Nephron (organoid): ENCODE measurements around the gene GNG7.

ENCODE experiments used
- H3K27ac Mint-ChIP-seq, 3 experiments: 2 replicates each; pipeline ENCODE4 v1.8.0; 2020; ENCODE audit warnings: mixed read lengths in 3 of 3, mild to moderate bottlenecking in 2 of 3, moderate library complexity in 1 of 3
- H3K27me3 Mint-ChIP-seq: 2 replicates; pipeline ENCODE4 v1.8.0; 2021; ENCODE audit warnings: low read depth, mild to moderate bottlenecking, moderate library complexity, mixed read lengths
- H3K36me3 Mint-ChIP-seq: 2 replicates; pipeline ENCODE4 v1.8.0; 2020; ENCODE audit warnings: low read depth, mixed read lengths
- H3K4me1 Mint-ChIP-seq: 2 replicates; pipeline ENCODE4 v1.8.0; 2020; ENCODE audit warnings: mixed read lengths
- H3K4me3 Mint-ChIP-seq, 3 experiments: 2 replicates each; pipeline ENCODE4 v1.8.0; 2020; ENCODE audit warnings: mild to moderate bottlenecking in 3 of 3, mixed read lengths in 3 of 3, moderate library complexity in 2 of 3
- H3K9me3 Mint-ChIP-seq: 2 replicates; pipeline ENCODE4 v1.8.0; 2020; ENCODE audit warnings: mixed read lengths
- TF ChIP-seq, protein P1 (sequence below), 3 experiments: fragments of 200-600 bp; sonication (generic); IDR thresholded peaks; one replicate each; pipeline ENCODE4 v1.5.0; 2021; ENCODE audit warnings: antibody characterized with exemption in 3 of 3; ENCODE audit not compliant: unreplicated experiment in 3 of 3

Gene GNG7

DNA sequence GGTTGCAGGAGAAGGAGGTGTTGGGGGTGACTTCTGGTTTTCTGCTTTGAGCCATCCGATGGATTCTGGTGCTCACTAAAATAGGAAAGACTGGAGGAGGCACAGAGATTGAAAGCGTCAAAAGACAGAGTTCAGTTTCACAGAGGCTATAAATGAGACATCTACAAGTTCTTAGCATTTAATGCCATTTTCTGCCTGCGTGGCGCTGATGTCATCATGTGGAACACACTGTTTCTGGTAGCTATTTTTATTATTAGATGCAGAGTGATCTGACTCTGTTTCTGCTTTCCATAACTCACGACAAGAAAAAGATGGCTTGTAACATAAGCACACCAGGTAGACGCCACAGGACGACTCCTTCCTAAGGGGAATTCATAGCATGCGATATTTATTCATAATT is 40.6 kb upstream of the GNG7 start:
- Mint-ChIP-seq H3K4me1 (peaks cover 5% of the 10 kb centered on the region), H3K36me3 (peaks cover 5% of the 10 kb centered on the region), H3K9me3 (no peaks in the 10 kb centered on the region), H3K27me3 (peaks cover 23% of the 10 kb centered on the region), H3K27ac (no peak overlapping the region), H3K4me3 (no peak overlapping the region)
- TF ChIP-seq, protein P1, sequence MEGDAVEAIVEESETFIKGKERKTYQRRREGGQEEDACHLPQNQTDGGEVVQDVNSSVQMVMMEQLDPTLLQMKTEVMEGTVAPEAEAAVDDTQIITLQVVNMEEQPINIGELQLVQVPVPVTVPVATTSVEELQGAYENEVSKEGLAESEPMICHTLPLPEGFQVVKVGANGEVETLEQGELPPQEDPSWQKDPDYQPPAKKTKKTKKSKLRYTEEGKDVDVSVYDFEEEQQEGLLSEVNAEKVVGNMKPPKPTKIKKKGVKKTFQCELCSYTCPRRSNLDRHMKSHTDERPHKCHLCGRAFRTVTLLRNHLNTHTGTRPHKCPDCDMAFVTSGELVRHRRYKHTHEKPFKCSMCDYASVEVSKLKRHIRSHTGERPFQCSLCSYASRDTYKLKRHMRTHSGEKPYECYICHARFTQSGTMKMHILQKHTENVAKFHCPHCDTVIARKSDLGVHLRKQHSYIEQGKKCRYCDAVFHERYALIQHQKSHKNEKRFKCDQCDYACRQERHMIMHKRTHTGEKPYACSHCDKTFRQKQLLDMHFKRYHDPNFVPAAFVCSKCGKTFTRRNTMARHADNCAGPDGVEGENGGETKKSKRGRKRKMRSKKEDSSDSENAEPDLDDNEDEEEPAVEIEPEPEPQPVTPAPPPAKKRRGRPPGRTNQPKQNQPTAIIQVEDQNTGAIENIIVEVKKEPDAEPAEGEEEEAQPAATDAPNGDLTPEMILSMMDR (IDR thresholded peaks at IDR 0.05; ENCODE audit: unreplicated experiment in 3 of 3) = no peak

GRCh38 chr19:2740314-2740656 is 37.8 kb upstream of the GNG7 start:
- Mint-ChIP-seq H3K4me1 (peaks cover 5% of the 10 kb centered on the region), H3K4me3 (peak overlapping the region; percentile 83 to 87 (median 85)), H3K27me3 (peaks cover 16% of the 10 kb centered on the region), H3K36me3 (peaks cover 16% of the 10 kb centered on the region), H3K9me3 (no peaks in the 10 kb centered on the region), H3K27ac (no peak overlapping the region)
- TF ChIP-seq, protein P1 (IDR thresholded peaks at IDR 0.05; ENCODE audit: unreplicated experiment in 3 of 3) = no peak

- peaks cover 17% of the 10 kb centered on the region for H3K36me3 Mint-ChIP-seq
- H3K4me3 Mint-ChIP-seq = peak within 1 kb of the TSS; percentile 83 to 87 (median 85)
- no peak within 1 kb of the TSS for H3K27ac Mint-ChIP-seq
- peaks cover 5% of the 10 kb centered on the region for H3K4me1 Mint-ChIP-seq
- TF ChIP-seq, protein P1 (IDR thresholded peaks at IDR 0.05; ENCODE audit: unreplicated experiment in 3 of 3) = peak in 1 of 3 experiments; percentile 17
- H3K9me3 Mint-ChIP-seq = no peaks in the 10 kb centered on the region
- peaks cover 12% of the 10 kb centered on the region for H3K27me3 Mint-ChIP-seq
These were observed 37.3 kb upstream of the GNG7 start, which contains the start of gene SLC39A3 for GRCh38 chr19:2739602-2740313. Gene SLC39A3 (minus strand): TSS chr19:2740017. CDS start chr19:2737257, 2,760 bp downstream.

DNA sequence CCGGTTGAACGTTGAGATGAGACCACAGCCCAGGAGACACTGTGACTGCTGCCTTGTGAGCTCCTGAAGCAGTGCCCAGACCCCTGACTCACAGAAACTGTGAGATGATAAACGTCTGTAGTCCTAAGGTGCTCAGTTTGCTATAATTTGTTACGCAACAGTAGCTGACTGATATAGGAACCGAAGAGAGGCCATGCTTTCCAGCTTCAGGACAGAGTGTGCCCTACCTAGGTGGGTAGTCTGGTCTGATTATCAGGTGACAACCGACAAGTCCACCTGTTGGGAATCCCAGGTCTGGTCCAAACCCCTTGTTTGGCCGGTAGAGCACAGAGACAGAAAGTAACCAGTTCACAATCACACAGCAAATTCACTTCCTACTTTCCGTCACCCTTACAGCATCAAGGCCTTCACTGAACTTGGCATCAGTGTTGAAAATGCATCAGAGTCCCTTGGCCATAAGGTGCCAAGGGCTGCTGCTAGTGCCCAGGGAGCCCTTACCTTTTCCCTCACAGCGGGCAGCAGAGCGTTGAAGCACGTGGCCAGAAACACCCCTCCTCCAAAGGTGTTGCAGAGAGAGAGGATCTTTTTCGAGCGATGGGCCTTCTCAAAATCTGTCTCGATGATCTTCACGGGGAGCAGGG is 34.2 kb upstream of the GNG7 start:
- H3K36me3 Mint-ChIP-seq = peaks cover 27% of the 10 kb centered on the region
- H3K27me3 Mint-ChIP-seq = peaks cover 3% of the 10 kb centered on the region
- TF ChIP-seq, protein P1 (IDR thresholded peaks at IDR 0.05; ENCODE audit: unreplicated experiment in 3 of 3) = no peak
- H3K4me3 Mint-ChIP-seq = peak overlapping the region; percentile 25 to 68 (median 65)
- H3K4me1 Mint-ChIP-seq = peaks cover 11% of the 10 kb centered on the region
- H3K9me3 Mint-ChIP-seq = no peaks in the 10 kb centered on the region
- H3K27ac Mint-ChIP-seq = no peak overlapping the region

DNA sequence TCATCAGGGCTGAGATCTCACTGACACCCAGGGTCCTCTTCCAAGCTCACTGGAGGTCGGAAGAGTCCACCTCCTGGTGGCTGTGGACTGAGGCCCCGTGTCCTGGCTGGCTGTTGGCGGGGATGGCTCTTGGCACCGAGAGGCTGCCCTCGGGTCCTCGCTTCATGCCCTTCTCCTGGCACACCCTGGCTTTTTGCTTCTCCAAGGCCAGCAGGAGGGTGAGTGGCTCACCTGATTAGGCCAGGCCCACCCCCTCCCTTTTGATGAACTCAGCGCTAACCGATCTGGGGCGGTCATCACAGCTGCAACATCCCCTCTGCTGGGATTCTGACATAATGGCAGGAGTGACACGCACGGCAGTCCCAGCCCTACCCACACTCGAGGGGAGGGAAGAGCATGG is 32.9 kb upstream of the GNG7 start:
- TF ChIP-seq, protein P1 (IDR thresholded peaks at IDR 0.05; ENCODE audit: unreplicated experiment in 3 of 3) = no peak
- peaks cover 11% of the 10 kb centered on the region for H3K4me1 Mint-ChIP-seq
- peaks cover 3% of the 10 kb centered on the region for H3K27me3 Mint-ChIP-seq
- peaks cover 27% of the 10 kb centered on the region for H3K36me3 Mint-ChIP-seq
- H3K27ac Mint-ChIP-seq = no peak overlapping the region
- no peak overlapping the region for H3K4me3 Mint-ChIP-seq
- no peaks in the 10 kb centered on the region for H3K9me3 Mint-ChIP-seq
